ENCODE data around the gene MCUB.

- no peak for TF ChIP-seq ZNF302 (tag by site-specific recombination; IDR thresholded peaks at IDR 0.05; ENCODE audit: low read depth)
- no peak for TF ChIP-seq PRDM10 (tag by site-specific recombination; IDR thresholded peaks at IDR 0.05)
- TF ChIP-seq, protein P1, sequence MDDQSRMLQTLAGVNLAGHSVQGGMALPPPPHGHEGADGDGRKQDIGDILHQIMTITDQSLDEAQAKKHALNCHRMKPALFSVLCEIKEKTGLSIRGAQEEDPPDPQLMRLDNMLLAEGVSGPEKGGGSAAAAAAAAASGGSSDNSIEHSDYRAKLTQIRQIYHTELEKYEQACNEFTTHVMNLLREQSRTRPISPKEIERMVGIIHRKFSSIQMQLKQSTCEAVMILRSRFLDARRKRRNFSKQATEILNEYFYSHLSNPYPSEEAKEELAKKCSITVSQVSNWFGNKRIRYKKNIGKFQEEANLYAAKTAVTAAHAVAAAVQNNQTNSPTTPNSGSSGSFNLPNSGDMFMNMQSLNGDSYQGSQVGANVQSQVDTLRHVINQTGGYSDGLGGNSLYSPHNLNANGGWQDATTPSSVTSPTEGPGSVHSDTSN (CRISPR knock-in tag; IDR thresholded peaks at IDR 0.05) = no peak
- TF ChIP-seq SALL2 (tag by site-specific recombination; IDR thresholded peaks at IDR 0.05; ENCODE audit: borderline replicate concordance) = no peak
- no peak for TF ChIP-seq GLI2 (tag by site-specific recombination; IDR thresholded peaks at IDR 0.05; ENCODE audit: borderline replicate concordance, low read depth)
- TF ChIP-seq, protein P2, sequence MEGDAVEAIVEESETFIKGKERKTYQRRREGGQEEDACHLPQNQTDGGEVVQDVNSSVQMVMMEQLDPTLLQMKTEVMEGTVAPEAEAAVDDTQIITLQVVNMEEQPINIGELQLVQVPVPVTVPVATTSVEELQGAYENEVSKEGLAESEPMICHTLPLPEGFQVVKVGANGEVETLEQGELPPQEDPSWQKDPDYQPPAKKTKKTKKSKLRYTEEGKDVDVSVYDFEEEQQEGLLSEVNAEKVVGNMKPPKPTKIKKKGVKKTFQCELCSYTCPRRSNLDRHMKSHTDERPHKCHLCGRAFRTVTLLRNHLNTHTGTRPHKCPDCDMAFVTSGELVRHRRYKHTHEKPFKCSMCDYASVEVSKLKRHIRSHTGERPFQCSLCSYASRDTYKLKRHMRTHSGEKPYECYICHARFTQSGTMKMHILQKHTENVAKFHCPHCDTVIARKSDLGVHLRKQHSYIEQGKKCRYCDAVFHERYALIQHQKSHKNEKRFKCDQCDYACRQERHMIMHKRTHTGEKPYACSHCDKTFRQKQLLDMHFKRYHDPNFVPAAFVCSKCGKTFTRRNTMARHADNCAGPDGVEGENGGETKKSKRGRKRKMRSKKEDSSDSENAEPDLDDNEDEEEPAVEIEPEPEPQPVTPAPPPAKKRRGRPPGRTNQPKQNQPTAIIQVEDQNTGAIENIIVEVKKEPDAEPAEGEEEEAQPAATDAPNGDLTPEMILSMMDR (tag by site-specific recombination; IDR thresholded peaks at IDR 0.05) = no peak
- TF ChIP-seq, protein P3, sequence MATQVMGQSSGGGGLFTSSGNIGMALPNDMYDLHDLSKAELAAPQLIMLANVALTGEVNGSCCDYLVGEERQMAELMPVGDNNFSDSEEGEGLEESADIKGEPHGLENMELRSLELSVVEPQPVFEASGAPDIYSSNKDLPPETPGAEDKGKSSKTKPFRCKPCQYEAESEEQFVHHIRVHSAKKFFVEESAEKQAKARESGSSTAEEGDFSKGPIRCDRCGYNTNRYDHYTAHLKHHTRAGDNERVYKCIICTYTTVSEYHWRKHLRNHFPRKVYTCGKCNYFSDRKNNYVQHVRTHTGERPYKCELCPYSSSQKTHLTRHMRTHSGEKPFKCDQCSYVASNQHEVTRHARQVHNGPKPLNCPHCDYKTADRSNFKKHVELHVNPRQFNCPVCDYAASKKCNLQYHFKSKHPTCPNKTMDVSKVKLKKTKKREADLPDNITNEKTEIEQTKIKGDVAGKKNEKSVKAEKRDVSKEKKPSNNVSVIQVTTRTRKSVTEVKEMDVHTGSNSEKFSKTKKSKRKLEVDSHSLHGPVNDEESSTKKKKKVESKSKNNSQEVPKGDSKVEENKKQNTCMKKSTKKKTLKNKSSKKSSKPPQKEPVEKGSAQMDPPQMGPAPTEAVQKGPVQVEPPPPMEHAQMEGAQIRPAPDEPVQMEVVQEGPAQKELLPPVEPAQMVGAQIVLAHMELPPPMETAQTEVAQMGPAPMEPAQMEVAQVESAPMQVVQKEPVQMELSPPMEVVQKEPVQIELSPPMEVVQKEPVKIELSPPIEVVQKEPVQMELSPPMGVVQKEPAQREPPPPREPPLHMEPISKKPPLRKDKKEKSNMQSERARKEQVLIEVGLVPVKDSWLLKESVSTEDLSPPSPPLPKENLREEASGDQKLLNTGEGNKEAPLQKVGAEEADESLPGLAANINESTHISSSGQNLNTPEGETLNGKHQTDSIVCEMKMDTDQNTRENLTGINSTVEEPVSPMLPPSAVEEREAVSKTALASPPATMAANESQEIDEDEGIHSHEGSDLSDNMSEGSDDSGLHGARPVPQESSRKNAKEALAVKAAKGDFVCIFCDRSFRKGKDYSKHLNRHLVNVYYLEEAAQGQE (tag by site-specific recombination; IDR thresholded peaks at IDR 0.05) = no peak
- TF ChIP-seq, protein P4, sequence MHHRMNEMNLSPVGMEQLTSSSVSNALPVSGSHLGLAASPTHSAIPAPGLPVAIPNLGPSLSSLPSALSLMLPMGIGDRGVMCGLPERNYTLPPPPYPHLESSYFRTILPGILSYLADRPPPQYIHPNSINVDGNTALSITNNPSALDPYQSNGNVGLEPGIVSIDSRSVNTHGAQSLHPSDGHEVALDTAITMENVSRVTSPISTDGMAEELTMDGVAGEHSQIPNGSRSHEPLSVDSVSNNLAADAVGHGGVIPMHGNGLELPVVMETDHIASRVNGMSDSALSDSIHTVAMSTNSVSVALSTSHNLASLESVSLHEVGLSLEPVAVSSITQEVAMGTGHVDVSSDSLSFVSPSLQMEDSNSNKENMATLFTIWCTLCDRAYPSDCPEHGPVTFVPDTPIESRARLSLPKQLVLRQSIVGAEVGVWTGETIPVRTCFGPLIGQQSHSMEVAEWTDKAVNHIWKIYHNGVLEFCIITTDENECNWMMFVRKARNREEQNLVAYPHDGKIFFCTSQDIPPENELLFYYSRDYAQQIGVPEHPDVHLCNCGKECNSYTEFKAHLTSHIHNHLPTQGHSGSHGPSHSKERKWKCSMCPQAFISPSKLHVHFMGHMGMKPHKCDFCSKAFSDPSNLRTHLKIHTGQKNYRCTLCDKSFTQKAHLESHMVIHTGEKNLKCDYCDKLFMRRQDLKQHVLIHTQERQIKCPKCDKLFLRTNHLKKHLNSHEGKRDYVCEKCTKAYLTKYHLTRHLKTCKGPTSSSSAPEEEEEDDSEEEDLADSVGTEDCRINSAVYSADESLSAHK (tag by site-specific recombination; IDR thresholded peaks at IDR 0.05) = no peak
- TF ChIP-seq ZNF530 (tag by site-specific recombination; IDR thresholded peaks at IDR 0.05; ENCODE audit: low read depth) = no peak
- no peak for TF ChIP-seq ZNF146 (tag by site-specific recombination; IDR thresholded peaks at IDR 0.05)
- TF ChIP-seq ZNF596 (tag by site-specific recombination; IDR thresholded peaks at IDR 0.05) = no peak
- no peak for TF ChIP-seq ZSCAN4 (tag by site-specific recombination; IDR thresholded peaks at IDR 0.05)
These were observed 71.6 kb downstream of the MCUB start for GRCh38 chr4:109631532-109632108.
